ENCODE results near the gene SLC14A1.

DNA sequence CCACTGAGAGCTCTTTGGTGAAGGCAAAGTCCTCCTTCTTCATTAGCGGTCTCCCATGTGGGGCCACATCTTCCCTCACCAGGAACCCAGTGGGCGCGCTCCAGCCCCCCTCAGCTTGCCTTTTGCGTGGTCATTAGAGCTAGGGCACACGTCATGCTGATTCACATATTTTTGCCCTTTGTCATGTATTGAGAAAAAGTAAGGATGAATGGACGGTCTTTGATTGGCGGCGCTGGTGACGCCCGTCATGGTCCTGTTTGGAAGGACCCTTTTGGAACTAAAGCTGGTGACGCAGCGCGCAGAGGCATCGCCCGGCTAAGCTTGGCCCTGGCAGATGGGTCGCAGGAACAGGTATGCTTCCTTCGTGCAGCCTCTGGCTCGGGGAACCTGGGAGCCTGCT is 3.1 kb downstream of the SLC14A1 start:
- no peak for TF ChIP-seq ESRRG (CRISPR knock-in tag; IDR thresholded peaks at IDR 0.05)
- TF ChIP-seq RARB (CRISPR knock-in tag; IDR thresholded peaks at IDR 0.05): no peak
- no peak for TF ChIP-seq ARNTL (CRISPR knock-in tag; IDR thresholded peaks at IDR 0.05; ENCODE audit: borderline replicate concordance, low read depth)
- no peak for TF ChIP-seq ZFP3 (CRISPR knock-in tag; IDR thresholded peaks at IDR 0.05)
- no peak for TF ChIP-seq ZC3H10 (CRISPR knock-in tag; IDR thresholded peaks at IDR 0.05)
